ENCODE measurements around the gene ZNRD2. TPM values are rescaled to one million over a fixed set of nuclear protein-coding genes. Genes with fewer than 3 reads are reported as not detected.

The ZNRD2 gene
- total RNA-seq, 1 experiment from 2014 or later: 70.9 TPM

DNA sequence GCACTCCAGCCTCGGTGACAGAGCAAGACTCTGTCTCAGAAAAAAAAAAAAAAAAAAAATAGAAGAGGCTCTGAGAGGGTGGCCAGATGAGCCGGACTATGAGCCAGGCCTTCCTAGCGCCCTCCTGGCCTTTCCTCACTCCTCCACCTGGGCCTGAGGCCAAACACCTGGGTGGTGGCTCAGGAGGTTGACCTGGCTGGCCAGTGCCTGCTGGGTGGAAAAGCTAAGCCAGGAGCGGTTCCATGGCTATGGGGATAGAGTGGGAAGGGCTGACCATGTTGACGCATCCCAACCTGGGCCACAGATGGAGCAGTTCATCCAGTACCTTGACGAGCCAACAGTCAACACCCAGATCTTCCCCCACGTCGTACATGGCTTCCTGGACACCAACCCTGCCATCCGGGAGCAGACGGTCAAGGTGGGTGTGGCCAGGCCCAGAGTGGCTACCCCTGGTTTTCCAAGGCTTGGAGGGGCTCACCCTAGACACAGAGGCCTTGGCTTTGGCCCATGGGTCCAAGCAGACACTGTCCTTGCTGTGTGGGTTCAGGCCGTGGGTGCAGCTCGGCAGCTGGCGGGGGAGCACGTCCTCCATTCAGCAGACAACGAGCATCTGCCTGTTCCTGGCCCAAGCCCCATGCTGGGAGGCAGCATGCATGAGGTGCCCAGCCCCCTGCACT, 37.8 kb upstream of the ZNRD2 start (continued):
- TF ChIP-seq, protein P1, sequence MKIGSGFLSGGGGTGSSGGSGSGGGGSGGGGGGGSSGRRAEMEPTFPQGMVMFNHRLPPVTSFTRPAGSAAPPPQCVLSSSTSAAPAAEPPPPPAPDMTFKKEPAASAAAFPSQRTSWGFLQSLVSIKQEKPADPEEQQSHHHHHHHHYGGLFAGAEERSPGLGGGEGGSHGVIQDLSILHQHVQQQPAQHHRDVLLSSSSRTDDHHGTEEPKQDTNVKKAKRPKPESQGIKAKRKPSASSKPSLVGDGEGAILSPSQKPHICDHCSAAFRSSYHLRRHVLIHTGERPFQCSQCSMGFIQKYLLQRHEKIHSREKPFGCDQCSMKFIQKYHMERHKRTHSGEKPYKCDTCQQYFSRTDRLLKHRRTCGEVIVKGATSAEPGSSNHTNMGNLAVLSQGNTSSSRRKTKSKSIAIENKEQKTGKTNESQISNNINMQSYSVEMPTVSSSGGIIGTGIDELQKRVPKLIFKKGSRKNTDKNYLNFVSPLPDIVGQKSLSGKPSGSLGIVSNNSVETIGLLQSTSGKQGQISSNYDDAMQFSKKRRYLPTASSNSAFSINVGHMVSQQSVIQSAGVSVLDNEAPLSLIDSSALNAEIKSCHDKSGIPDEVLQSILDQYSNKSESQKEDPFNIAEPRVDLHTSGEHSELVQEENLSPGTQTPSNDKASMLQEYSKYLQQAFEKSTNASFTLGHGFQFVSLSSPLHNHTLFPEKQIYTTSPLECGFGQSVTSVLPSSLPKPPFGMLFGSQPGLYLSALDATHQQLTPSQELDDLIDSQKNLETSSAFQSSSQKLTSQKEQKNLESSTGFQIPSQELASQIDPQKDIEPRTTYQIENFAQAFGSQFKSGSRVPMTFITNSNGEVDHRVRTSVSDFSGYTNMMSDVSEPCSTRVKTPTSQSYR (CRISPR knock-in tag; IDR thresholded peaks at IDR 0.05): no peak
- no peak for TF ChIP-seq NR2C2 (CRISPR knock-in tag; IDR thresholded peaks at IDR 0.05)
- no peak for TF ChIP-seq EMX1 (CRISPR knock-in tag; IDR thresholded peaks at IDR 0.05)
- TF ChIP-seq ATF1 (CRISPR knock-in tag; IDR thresholded peaks at IDR 0.05): no peak
- no peak for TF ChIP-seq TP53 (CRISPR knock-in tag; IDR thresholded peaks at IDR 0.05)
- no peak for TF ChIP-seq ZNF416 (CRISPR knock-in tag; IDR thresholded peaks at IDR 0.05)
- TF ChIP-seq, protein P2, sequence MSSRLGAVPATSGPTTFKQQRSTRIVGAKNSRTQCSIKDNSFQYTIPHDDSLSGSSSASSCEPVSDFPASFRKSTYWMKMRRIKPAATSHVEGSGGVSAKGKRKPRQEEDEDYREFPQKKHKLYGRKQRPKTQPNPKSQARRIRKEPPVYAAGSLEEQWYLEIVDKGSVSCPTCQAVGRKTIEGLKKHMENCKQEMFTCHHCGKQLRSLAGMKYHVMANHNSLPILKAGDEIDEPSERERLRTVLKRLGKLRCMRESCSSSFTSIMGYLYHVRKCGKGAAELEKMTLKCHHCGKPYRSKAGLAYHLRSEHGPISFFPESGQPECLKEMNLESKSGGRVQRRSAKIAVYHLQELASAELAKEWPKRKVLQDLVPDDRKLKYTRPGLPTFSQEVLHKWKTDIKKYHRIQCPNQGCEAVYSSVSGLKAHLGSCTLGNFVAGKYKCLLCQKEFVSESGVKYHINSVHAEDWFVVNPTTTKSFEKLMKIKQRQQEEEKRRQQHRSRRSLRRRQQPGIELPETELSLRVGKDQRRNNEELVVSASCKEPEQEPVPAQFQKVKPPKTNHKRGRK (CRISPR knock-in tag; IDR thresholded peaks at IDR 0.05; ENCODE audit: borderline replicate concordance): no peak
- TF ChIP-seq ETV6 (CRISPR knock-in tag; IDR thresholded peaks at IDR 0.05): no peak

DNA sequence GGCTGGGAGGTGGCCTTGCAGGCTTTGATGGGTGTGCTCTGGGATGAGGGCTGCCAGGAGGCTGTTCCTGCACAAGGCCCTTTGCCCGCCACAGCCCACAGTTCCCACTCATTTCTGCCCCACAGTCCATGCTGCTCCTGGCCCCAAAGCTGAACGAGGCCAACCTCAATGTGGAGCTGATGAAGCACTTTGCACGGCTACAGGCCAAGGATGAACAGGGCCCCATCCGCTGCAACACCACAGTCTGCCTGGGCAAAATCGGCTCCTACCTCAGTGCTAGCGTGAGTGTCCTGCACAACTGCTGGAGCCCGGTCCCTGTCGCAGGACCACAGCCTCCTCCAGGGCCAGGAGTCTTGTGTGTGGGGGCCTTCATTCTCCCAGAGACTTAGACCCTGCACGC, 35.2 kb upstream of the ZNRD2 start:
- no peak for TF ChIP-seq OVOL2 (CRISPR knock-in tag; IDR thresholded peaks at IDR 0.05; ENCODE audit: borderline replicate concordance)
- no peak for TF ChIP-seq MYBL2 (CRISPR knock-in tag; IDR thresholded peaks at IDR 0.05)
- no peak for TF ChIP-seq SMAD4 (CRISPR knock-in tag; IDR thresholded peaks at IDR 0.05)
- TF ChIP-seq CREB1 (CRISPR knock-in tag; IDR thresholded peaks at IDR 0.05): no peak
- TF ChIP-seq CBFB (CRISPR knock-in tag; IDR thresholded peaks at IDR 0.05; ENCODE audit: low read depth): no peak
- TF ChIP-seq, protein P3, sequence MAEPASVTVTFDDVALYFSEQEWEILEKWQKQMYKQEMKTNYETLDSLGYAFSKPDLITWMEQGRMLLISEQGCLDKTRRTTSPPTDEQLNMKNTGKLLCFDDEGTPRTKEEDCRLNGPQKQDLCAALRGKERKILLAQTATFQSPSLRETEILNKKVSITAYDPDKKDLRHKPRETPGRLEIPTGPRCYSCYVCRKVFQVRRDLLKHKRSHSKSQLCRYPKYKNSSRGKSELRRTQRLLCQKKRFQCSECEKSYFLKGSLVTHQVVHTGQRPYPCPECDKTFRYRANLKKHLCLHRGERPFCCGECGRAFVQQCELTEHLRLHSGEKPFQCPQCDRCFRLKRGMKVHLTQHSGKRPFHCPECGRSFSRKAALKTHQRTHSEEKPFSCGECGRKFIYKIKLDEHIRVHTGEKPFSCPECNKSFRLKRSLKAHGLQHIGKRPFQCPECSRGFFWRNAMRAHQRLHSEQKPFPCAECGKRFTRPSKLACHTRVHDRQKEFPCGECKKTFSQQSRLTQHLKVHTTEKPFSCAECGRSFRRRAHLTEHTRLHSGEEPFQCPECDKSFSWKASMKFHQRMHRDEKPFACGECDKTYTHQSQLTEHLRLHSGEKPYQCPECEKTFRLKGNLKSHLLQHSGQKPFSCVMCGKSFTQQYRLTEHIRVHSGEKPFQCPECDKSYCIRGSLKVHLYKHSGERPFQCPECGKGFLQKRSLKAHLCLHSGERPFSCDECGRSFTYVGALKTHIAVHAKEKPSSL (CRISPR knock-in tag; conservative IDR thresholded peaks at IDR 0.05): no peak
- TF ChIP-seq, protein P4, sequence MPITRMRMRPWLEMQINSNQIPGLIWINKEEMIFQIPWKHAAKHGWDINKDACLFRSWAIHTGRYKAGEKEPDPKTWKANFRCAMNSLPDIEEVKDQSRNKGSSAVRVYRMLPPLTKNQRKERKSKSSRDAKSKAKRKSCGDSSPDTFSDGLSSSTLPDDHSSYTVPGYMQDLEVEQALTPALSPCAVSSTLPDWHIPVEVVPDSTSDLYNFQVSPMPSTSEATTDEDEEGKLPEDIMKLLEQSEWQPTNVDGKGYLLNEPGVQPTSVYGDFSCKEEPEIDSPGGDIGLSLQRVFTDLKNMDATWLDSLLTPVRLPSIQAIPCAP (CRISPR knock-in tag; IDR thresholded peaks at IDR 0.05): no peak
- no peak for TF ChIP-seq ZNF138 (CRISPR knock-in tag; conservative IDR thresholded peaks at IDR 0.05)
- TF ChIP-seq KAT7 (CRISPR knock-in tag; IDR thresholded peaks at IDR 0.05; ENCODE audit: borderline replicate concordance): no peak
- no peak for ATAC-seq
- ChIA-PET POLR2A (no interaction called here), CTCF (no interaction called here)
- no peak overlapping the region for H3K27ac Mint-ChIP-seq
- DNase-seq (ENCODE audit: low spot score): no peak
- no peak overlapping the region for H3K4me3 Mint-ChIP-seq
- peaks cover 16% of the 10 kb centered on the region for H3K27me3 Mint-ChIP-seq (ENCODE audit: low read depth)
- H3K4me1 Mint-ChIP-seq: no peaks in the 10 kb centered on the region
- no peaks in the 10 kb centered on the region for H3K9me3 Mint-ChIP-seq
- peaks cover 19% of the 10 kb centered on the region for H3K36me3 Mint-ChIP-seq
